ENCODE results near the gene PGP. TPM values are rescaled to one million over a fixed set of nuclear protein-coding genes. Genes with fewer than 3 reads are reported as not detected.

The PGP gene
- total RNA-seq, 2 donors from 2014 or later: 31.0 to 32.0 TPM

DNA sequence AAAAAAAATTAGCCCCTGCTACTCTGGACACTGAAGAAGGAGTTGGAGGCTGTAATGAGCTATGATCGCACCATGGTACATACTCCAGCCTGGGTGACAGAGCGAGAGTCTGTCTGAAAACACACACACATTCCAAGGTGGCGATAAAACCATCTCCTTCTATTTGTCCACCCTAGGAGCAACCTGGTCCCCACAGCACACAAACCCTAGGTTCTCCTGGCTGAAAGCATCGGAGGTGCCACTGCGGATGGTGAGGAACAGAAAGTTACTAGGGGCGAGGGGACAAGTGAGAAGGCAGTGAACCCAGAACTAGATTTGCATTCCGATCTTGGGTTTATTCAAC, 38.1 kb upstream of the PGP start:
- peaks cover 2% of the 10 kb centered on the region for H3K9me3 Mint-ChIP-seq
- Histone ChIP-seq H3K4me1 (ENCODE audit: control insufficient read depth, insufficient read depth, low read length) (peaks cover 7% of the 10 kb centered on the region), H3K36me3 (ENCODE audit: control insufficient read depth, insufficient read depth, low read length) (peaks cover 61% of the 10 kb centered on the region), H3K4me3 (ENCODE audit: low read length) (no peak overlapping the region), H3K9me3 (ENCODE audit: control insufficient read depth, low read length) (no peaks in the 10 kb centered on the region), H3K9ac (ENCODE audit: extremely low read depth, low read length, poor library complexity, severe bottlenecking) (peak overlapping the region; percentile 87), H3K27ac (ENCODE audit: low read depth, low read length) (no peak overlapping the region), H3K27me3 (ENCODE audit: control insufficient read depth, insufficient read depth, low read length, poor library complexity, severe bottlenecking) (no peaks in the 10 kb centered on the region)
- WGBS, 2 experiments (ENCODE audit: insufficient coverage in 1 of 2, insufficient read length in 1 of 2): 96 to 100% methylated on average over 1 to 7 of the region's 7 CpGs
- H3K27ac Mint-ChIP-seq: peak overlapping the region; percentile 70
- no peaks in the 10 kb centered on the region for H3K27me3 Mint-ChIP-seq (ENCODE audit: insufficient read depth)
- DNase-seq: no peak
- no peak overlapping the region for H3K4me3 Mint-ChIP-seq
- no peak for TF ChIP-seq CTCF (conservative IDR thresholded peaks at IDR 0.05)
- peaks cover 55% of the 10 kb centered on the region for H3K36me3 Mint-ChIP-seq (ENCODE audit: low read depth)
- H3K4me1 Mint-ChIP-seq: peaks cover 14% of the 10 kb centered on the region

- Histone ChIP-seq H3K9me3 (ENCODE audit: control insufficient read depth, low read length) (no peaks in the 10 kb centered on the region), H3K9ac (ENCODE audit: extremely low read depth, low read length, poor library complexity, severe bottlenecking) (peak within 1 kb of the TSS; percentile 87), H3K27ac (ENCODE audit: low read depth, low read length) (peak within 1 kb of the TSS; percentile 78), H3K4me1 (ENCODE audit: control insufficient read depth, insufficient read depth, low read length) (peaks cover 7% of the 10 kb centered on the region), H3K36me3 (ENCODE audit: control insufficient read depth, insufficient read depth, low read length) (peaks cover 52% of the 10 kb centered on the region), H3K4me3 (ENCODE audit: low read length) (peak within 1 kb of the TSS; percentile 92), H3K27me3 (ENCODE audit: control insufficient read depth, insufficient read depth, low read length, poor library complexity, severe bottlenecking) (no peaks in the 10 kb centered on the region)
- Mint-ChIP-seq H3K27ac (peak within 1 kb of the TSS; percentile 96), H3K27me3 (ENCODE audit: insufficient read depth) (no peaks in the 10 kb centered on the region), H3K9me3 (peaks cover 2% of the 10 kb centered on the region), H3K36me3 (ENCODE audit: low read depth) (peaks cover 49% of the 10 kb centered on the region), H3K4me1 (peaks cover 14% of the 10 kb centered on the region), H3K4me3 (peak within 1 kb of the TSS; percentile 86)
- WGBS, 2 experiments (ENCODE audit: insufficient coverage in 1 of 2, insufficient read length in 1 of 2): 4 to 12% methylated on average over 32 to 88 of the region's 88 CpGs
- TF ChIP-seq CTCF (conservative IDR thresholded peaks at IDR 0.05): peak; percentile 80
- peak; percentile 98 for DNase-seq
These were observed 36.9 kb upstream of the PGP start, which contains the start of gene ECI1 for GRCh38 chr16:2251296-2252111. TSS of gene ECI1 (minus strand) at chr16:2251587. CDS start at chr16:2251566, 21 bp downstream.

DNA sequence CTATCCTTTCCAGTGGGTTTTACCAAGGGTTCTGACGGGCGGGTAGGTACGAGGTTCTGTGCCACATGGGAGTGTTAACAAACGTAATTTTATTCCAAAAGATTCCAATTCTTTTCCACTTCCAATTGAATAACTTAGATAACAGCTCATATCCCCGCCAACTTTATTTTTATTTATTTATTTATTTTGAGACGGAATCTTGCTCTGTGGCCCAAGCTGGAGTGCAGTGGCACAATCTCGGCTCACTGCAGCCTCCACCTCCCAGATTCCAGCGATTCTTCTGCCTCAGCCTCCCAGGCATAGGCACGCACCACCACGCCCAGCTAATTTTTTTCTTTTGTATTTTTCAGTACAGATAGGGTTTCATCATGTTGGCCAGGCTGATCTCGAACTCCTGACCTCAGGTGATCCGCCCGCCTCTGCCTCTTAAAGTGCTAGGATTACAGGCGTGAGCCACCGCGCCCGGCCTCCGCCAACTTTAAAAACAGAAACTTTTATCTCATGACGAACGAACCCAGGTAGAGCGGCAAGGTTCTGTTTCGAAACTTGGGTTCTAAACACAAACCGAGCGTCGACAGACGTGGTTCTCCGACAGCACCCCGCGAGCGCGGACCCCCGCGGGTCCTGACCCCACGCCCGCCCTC, 36.1 kb upstream of the PGP start:
- peaks cover 47% of the 10 kb centered on the region for H3K36me3 Mint-ChIP-seq (ENCODE audit: low read depth)
- H3K4me1 Mint-ChIP-seq: peaks cover 14% of the 10 kb centered on the region
- Histone ChIP-seq H3K36me3 (ENCODE audit: control insufficient read depth, insufficient read depth, low read length) (peaks cover 52% of the 10 kb centered on the region), H3K27ac (ENCODE audit: low read depth, low read length) (peak overlapping the region; percentile 78), H3K9me3 (ENCODE audit: control insufficient read depth, low read length) (no peaks in the 10 kb centered on the region), H3K4me3 (ENCODE audit: low read length) (peak overlapping the region; percentile 92), H3K27me3 (ENCODE audit: control insufficient read depth, insufficient read depth, low read length, poor library complexity, severe bottlenecking) (no peaks in the 10 kb centered on the region), H3K9ac (ENCODE audit: extremely low read depth, low read length, poor library complexity, severe bottlenecking) (peak overlapping the region; percentile 87), H3K4me1 (ENCODE audit: control insufficient read depth, insufficient read depth, low read length) (peaks cover 7% of the 10 kb centered on the region)
- peak overlapping the region; percentile 86 for H3K4me3 Mint-ChIP-seq
- 7 to 25% methylated on average over 11 to 34 of the region's 35 CpGs for WGBS, 2 experiments (ENCODE audit: insufficient coverage in 1 of 2, insufficient read length in 1 of 2)
- H3K27ac Mint-ChIP-seq: peak overlapping the region; percentile 89
- no peak for TF ChIP-seq CTCF (conservative IDR thresholded peaks at IDR 0.05)
- H3K9me3 Mint-ChIP-seq: peaks cover 2% of the 10 kb centered on the region
- H3K27me3 Mint-ChIP-seq (ENCODE audit: insufficient read depth): no peaks in the 10 kb centered on the region
- no peak for DNase-seq
